Gastroesophageal sphincter (tissue), 3 donors: Measurements from ENCODE around the gene PSAP.

Experiments
- CTCF ChIP-seq, 4 experiments: fragments of 200-600 bp in 2 of 4; fragments of 450-650 bp in 2 of 4; sonication (generic) in 1 of 4; IDR thresholded peaks; one replicate each; pipeline ENCODE4 v1.5.1; 2017 to 2019; ENCODE audit warnings: antibody characterized with exemption in 4 of 4, mild to moderate bottlenecking in 2 of 4, moderate library complexity in 2 of 4
- EP300 ChIP-seq: sonication (generic); formaldehyde crosslinking; IDR thresholded peaks from one replicate; pipeline ENCODE4 v1.6.1; 2017; ENCODE audit warnings: antibody characterized with exemption, mild to moderate bottlenecking
- POLR2A ChIP-seq, 2 donors: fragments of 450-650 bp; IDR thresholded peaks; one replicate each; pipeline ENCODE4 v1.6.1; 2017; ENCODE audit warnings: antibody characterized with exemption in 2 of 2, mild to moderate bottlenecking in 2 of 2, moderate library complexity in 1 of 2

DNA sequence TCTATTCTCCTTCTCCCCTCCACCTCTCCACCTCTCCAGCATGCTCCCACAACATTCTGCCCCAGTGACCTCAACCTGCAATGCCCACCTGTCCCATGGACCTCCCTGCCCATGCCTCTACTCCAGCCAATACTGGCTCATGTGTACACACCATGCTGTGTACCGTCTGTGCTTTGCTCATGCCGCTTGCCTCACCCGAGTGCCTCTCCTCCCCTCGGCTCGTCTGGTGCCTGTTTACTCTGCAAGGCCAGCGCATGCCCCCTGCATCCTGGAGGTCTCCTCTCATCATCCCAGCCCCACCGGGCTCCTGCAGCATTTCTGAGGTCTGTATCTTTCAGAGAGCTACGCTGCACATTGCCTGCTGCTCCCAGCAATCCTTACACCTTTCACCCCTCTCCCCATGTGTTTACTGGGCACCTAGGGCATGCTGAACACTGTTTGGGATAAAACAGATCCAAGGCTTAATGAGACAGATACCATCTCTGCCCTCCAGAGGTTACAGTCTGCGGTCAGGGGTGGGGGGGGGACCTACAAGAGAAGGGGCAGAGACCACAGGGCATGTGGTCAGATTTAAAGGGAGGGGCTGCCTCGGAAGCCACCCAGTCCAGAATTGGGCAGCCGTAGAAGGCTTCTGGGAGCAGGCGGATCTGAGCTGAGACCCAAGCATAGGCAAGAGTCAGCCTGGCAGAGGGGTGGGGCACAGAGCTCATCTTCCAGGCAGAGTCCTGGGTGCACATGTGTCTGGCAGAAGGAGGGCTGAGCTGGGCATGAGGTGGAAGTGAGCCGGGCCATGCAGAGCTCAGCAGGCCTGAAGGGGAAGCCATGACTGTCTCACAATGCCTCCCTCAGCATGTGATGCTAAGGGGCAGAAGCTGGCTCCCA, 29.6 kb upstream of the PSAP start:
- TF ChIP-seq CTCF (IDR thresholded peaks at IDR 0.05) (no peak), POLR2A (IDR thresholded peaks at IDR 0.05) (no peak), EP300 (no peak)
